SW 1271 (cell line): ENCODE measurements around the gene LRRC3.

Source experiments
- DNase-seq, 2 experiments: peaks; one replicate each; lab custom pipeline; 2025; lab: John Stamatoyannopoulos, UW

The LRRC3 gene

GRCh38 chr21:44423941-44424607, 31.2 kb upstream of the LRRC3 start:
- no peak for DNase-seq

- DNase-seq, result peak in 1 of 2 experiments; percentile 42
Measured at GRCh38 chr21:44424608-44425306, 30.6 kb upstream of the LRRC3 start.

GRCh38 chr21:44425307-44425894, 29.9 kb upstream of the LRRC3 start:
- DNase-seq, result peak; percentile 40 to 73

GRCh38 chr21:44425895-44426662, 29.2 kb upstream of the LRRC3 start:
- no peak for DNase-seq

- DNase-seq, result no peak
Measured at GRCh38 chr21:44426663-44427191, 28.6 kb upstream of the LRRC3 start.

GRCh38 chr21:44427241-44428120, 27.8 kb upstream of the LRRC3 start:
- no peak for DNase-seq

GRCh38 chr21:44428281-44428960, 26.9 kb upstream of the LRRC3 start:
- peak in 1 of 2 experiments; percentile 30 for DNase-seq

GRCh38 chr21:44429894-44430293, 25.4 kb upstream of the LRRC3 start:
- DNase-seq, result no peak

- no peak for DNase-seq
Measured at GRCh38 chr21:44431300-44431699, 24.0 kb upstream of the LRRC3 start.

GRCh38 chr21:44432841-44433790, 22.2 kb upstream of the LRRC3 start:
- no peak for DNase-seq

- DNase-seq, result no peak
Measured at GRCh38 chr21:44433791-44434567, 21.3 kb upstream of the LRRC3 start.

- DNase-seq, result no peak
Measured at GRCh38 chr21:44434568-44434925, 20.8 kb upstream of the LRRC3 start.

GRCh38 chr21:44434936-44435635, 20.2 kb upstream of the LRRC3 start:
- no peak for DNase-seq

- no peak for DNase-seq
Measured at GRCh38 chr21:44436111-44436611, 19.1 kb upstream of the LRRC3 start.

- DNase-seq, result no peak
Measured at GRCh38 chr21:44436958-44437357, 18.4 kb upstream of the LRRC3 start.

GRCh38 chr21:44437371-44437695, 18.0 kb upstream of the LRRC3 start:
- no peak for DNase-seq

GRCh38 chr21:44437696-44438431, 17.4 kb upstream of the LRRC3 start:
- no peak for DNase-seq
